Keratinocyte (primary cell): ENCODE results near the gene ITGA2. TPM values are rescaled to one million over a fixed set of nuclear protein-coding genes. Genes with fewer than 3 reads are reported as not detected.

Experiments
- DNase-seq: peaks from one replicate; pipeline ENCODE4 v3.0.0-alpha.2; 2011; ENCODE audit warnings: low read depth, missing footprints, low spot score
- FAIRE-seq: peaks from 2 replicates; lab custom pipeline; 2011; peaks lifted over from hg19 to GRCh38; lab: Jason Lieb, UNC
- H2AFZ ChIP-seq: 2 replicates; pipeline ENCODE4 v1.6.0; 2012; ENCODE audit warnings: low read length, control low read depth, inconsistent platforms; ENCODE audit not compliant: control insufficient read depth
- H3K27ac ChIP-seq: 2 replicates; pipeline ENCODE4 v1.5.1; 2011; ENCODE audit warnings: low read length; ENCODE audit not compliant: control insufficient read depth, insufficient read depth
- H3K27me3 ChIP-seq: 3 replicates; pipeline ENCODE4 v1.6.0; 2011; ENCODE audit warnings: low read length; ENCODE audit not compliant: control insufficient read depth, insufficient read depth; ENCODE audit errors: extremely low read depth
- H3K36me3 ChIP-seq, 2 experiments: 2 replicates in 1 of 2; 3 replicates in 1 of 2; pipeline ENCODE4 v1.5.1; 2011; ENCODE audit warnings: low read length in 2 of 2, mild to moderate bottlenecking in 1 of 2; ENCODE audit not compliant: control insufficient read depth in 2 of 2, insufficient read depth in 2 of 2; ENCODE audit errors: extremely low read depth in 1 of 2
- H3K4me1 ChIP-seq: 3 replicates; pipeline ENCODE4 v1.5.1; 2011; ENCODE audit warnings: low read length; ENCODE audit not compliant: control insufficient read depth, insufficient read depth; ENCODE audit errors: extremely low read depth
- H3K4me2 ChIP-seq: 3 replicates; pipeline ENCODE4 v1.6.0; 2011; ENCODE audit warnings: low read depth, low read length; ENCODE audit not compliant: control insufficient read depth, insufficient read depth; ENCODE audit errors: extremely low read depth
- H3K4me3 ChIP-seq, 3 experiments: fragments of 200-600 bp in 1 of 3; sonication (generic) in 1 of 3; 2 replicates in 2 of 3; 3 replicates in 1 of 3; pipeline ENCODE4 v1.5.1; 2011 to 2016; ENCODE audit warnings: low read length in 3 of 3, mild to moderate bottlenecking in 3 of 3, control low read depth in 2 of 3, inconsistent platforms in 1 of 3, low read depth in 1 of 3, mixed read lengths in 1 of 3, mixed run types in 1 of 3, moderate library complexity in 1 of 3; ENCODE audit not compliant: control insufficient read depth in 2 of 3, insufficient read depth in 2 of 3; ENCODE audit errors: extremely low read depth in 1 of 3
- H3K79me2 ChIP-seq: 2 replicates; pipeline ENCODE4 v1.6.0; 2012; ENCODE audit warnings: low read length; ENCODE audit not compliant: control insufficient read depth, insufficient read depth
- H3K9ac ChIP-seq: 3 replicates; pipeline ENCODE4 v1.6.0; 2011; ENCODE audit warnings: low read length; ENCODE audit not compliant: control insufficient read depth, insufficient read depth; ENCODE audit errors: extremely low read depth
- H3K9me1 ChIP-seq: 3 replicates; pipeline ENCODE4 v1.6.0; 2011; ENCODE audit warnings: low read length; ENCODE audit not compliant: control insufficient read depth, insufficient read depth; ENCODE audit errors: extremely low read depth
- H3K9me3 ChIP-seq: 2 replicates; pipeline ENCODE4 v1.5.1; 2012; ENCODE audit warnings: low read depth, low read length; ENCODE audit not compliant: control insufficient read depth
- H4K20me1 ChIP-seq: 3 replicates; pipeline ENCODE4 v1.6.0; 2011; ENCODE audit warnings: low read length; ENCODE audit not compliant: control insufficient read depth, insufficient read depth; ENCODE audit errors: extremely low read depth
- CTCF ChIP-seq, 3 experiments: IDR thresholded peaks in 1 of 3; conservative IDR thresholded peaks in 1 of 3; optimal IDR thresholded peaks in 1 of 3; 2 replicates in 2 of 3; 3 replicates in 1 of 3; pipeline versions ENCODE3 to v1.5.1; 2011; ENCODE audit warnings: low read length in 3 of 3, mild to moderate bottlenecking in 3 of 3, moderate library complexity in 2 of 3, control low read depth in 1 of 3, inconsistent platforms in 1 of 3; ENCODE audit not compliant: insufficient read depth in 2 of 3; ENCODE audit errors: extremely low read depth in 1 of 3
- EZH2 ChIP-seq: IDR thresholded peaks from one replicate; pipeline ENCODE4 v1.6.1; 2012; ENCODE audit warnings: inconsistent platforms, mild to moderate bottlenecking, low read length, moderate library complexity
- dilution Hi-C: fragments of 300-500 bp; cut with MboI; formaldehyde crosslinking; loops from one replicate; pipeline ENCODE4 v1.7.0; 2020; ENCODE audit warnings: low sequenced_read_pairs; ENCODE audit not compliant: extremely low pct_ligation_motif_present
- polyA plus RNA-seq, 5 experiments: library from polyadenylated mRNA; depleted of rRNA in 3 of 5; stranded (reverse) in 3 of 5; stranded (forward) in 1 of 5; unstranded in 1 of 5; fragments of >200 nt; gene quantifications; 1 replicate in 1 of 5; 2 replicates in 3 of 5; 3 replicates in 1 of 5; pipeline versions ENCODE4 v1.2.1 to v1.2.3, GENCODE V29; 2011 to 2012; ENCODE audit warnings: missing spikeins in 2 of 5, low read depth in 1 of 5, low replicate concordance in 1 of 5

The ITGA2 gene
- polyA plus RNA-seq, 1 donor (not counting 4 experiments of a cell fraction or from before 2014, with no cell fraction given) = 112 TPM

DNA sequence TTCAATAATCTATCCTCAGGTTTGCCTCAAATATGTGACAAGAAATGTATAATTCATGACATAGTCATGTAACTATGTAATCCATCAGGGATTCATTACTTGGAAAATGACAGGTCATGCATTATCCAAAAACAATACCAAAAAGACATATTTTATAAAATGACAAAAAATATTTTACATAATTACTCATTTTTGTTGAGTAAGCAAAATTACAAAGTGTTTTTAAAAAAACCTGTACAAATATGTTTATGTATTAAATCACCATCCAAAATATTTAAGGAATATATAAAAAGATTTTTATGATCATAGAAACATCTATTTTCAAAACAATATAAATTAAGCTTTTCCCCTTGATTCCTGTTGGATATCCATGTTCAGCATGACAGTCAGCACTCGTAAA is 36.7 kb upstream of the ITGA2 start:
- TF ChIP-seq CTCF (optimal IDR thresholded peaks at IDR 0.05 in 1 of 3, IDR thresholded peaks at IDR 0.05 in 1 of 3, conservative IDR thresholded peaks at IDR 0.05 in 1 of 3; ENCODE audit: extremely low read depth in 1 of 3, insufficient read depth in 2 of 3, low read length in 3 of 3) = no peak
- no peak for TF ChIP-seq EZH2
- H3K9me1 ChIP-seq = no peaks in the 10 kb centered on the region
- no peak overlapping the region for H3K27ac ChIP-seq
- no peak for FAIRE-seq
- DNase-seq = no peak
- H3K4me2 ChIP-seq = no peak overlapping the region
- no peak overlapping the region for H3K9ac ChIP-seq
- H3K9me3 ChIP-seq = no peaks in the 10 kb centered on the region
- H3K4me1 ChIP-seq = peaks cover 39% of the 10 kb centered on the region
- dilution Hi-C loops = no loop called here
- no peak overlapping the region for H2AFZ ChIP-seq
- no peaks in the 10 kb centered on the region for H4K20me1 ChIP-seq
- no peaks in the 10 kb centered on the region for H3K36me3 ChIP-seq
- no peaks in the 10 kb centered on the region for H3K79me2 ChIP-seq
- H3K4me3 ChIP-seq = no peak overlapping the region
- H3K27me3 ChIP-seq = no peaks in the 10 kb centered on the region

DNA sequence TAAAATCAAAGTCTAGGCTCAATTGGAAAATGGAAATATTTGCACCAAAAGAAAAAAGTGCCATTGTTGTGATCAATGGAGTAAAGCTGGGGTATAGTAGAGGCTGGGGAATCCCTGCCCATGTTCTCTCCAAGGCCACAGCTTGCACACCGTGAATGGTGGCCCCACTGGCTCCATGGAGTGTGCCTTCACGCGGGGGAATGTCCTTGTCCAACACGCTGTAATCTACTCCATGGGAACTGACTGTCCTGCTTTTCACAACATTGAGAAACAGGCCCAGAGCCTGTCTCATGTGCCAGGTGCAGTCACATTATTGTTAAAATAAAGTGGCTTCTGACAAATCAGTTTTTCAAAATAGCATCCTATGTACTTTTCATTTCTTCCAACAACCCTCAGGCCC is 33.1 kb upstream of the ITGA2 start:
- no peak for DNase-seq
- no peak overlapping the region for H3K9ac ChIP-seq

More for the DNA sequence above, 33.1 kb upstream of the ITGA2 start:
- no peak for FAIRE-seq
- H3K9me1 ChIP-seq = no peaks in the 10 kb centered on the region
- no peaks in the 10 kb centered on the region for H3K9me3 ChIP-seq
- no peak overlapping the region for H3K4me2 ChIP-seq
- no peaks in the 10 kb centered on the region for H3K36me3 ChIP-seq
- H3K27me3 ChIP-seq = no peaks in the 10 kb centered on the region
- H2AFZ ChIP-seq = no peak overlapping the region
- no peaks in the 10 kb centered on the region for H3K79me2 ChIP-seq
- no peak overlapping the region for H3K4me3 ChIP-seq
- no peak for TF ChIP-seq CTCF (optimal IDR thresholded peaks at IDR 0.05 in 1 of 3, IDR thresholded peaks at IDR 0.05 in 1 of 3, conservative IDR thresholded peaks at IDR 0.05 in 1 of 3; ENCODE audit: extremely low read depth in 1 of 3, insufficient read depth in 2 of 3, low read length in 3 of 3)
- no peak for TF ChIP-seq EZH2
- dilution Hi-C loops = no loop called here
- H3K27ac ChIP-seq = no peak overlapping the region
- H4K20me1 ChIP-seq = no peaks in the 10 kb centered on the region
- peaks cover 12% of the 10 kb centered on the region for H3K4me1 ChIP-seq
